C4-2B (cell line): ENCODE measurements around the gene ARMC8.

ENCODE experiments used
- H3K27ac ChIP-seq: fragments of 450-650 bp; 2 replicates; pipeline ENCODE4 v1.5.1; 2017
- CTCF ChIP-seq: fragments of 450-650 bp; conservative IDR thresholded peaks from 2 replicates; pipeline ENCODE4 v1.5.1; 2017; ENCODE audit warnings: mild to moderate bottlenecking
- ZFX ChIP-seq: fragments of 450-650 bp; IDR thresholded peaks from 2 replicates; pipeline ENCODE4 v1.6.1; 2017

Gene ARMC8

DNA sequence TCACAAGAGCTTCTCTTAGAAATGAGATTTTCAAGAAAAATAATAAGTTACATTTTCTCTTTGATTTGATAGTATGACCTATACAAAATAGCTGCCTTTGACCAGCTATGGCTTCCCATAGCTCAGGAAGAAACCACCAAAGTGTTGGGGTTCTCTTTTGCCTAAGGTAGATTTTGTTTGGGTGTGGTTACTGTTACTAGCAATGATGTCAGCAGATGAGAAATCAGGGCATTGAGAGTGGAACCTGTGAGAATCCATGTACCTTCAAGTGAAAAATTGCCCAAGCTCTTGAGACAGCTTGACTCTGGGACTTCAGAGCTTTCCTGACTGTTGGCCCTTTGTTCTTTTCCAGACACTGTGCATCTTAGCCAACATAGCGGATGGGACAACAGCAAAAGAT lies 97.0 kb downstream of the ARMC8 start:
- H3K27ac ChIP-seq: peak overlapping the region; percentile 74
- TF ChIP-seq ZFX: no peak
- no peak for TF ChIP-seq CTCF

GRCh38 chr3:138284957-138285477 lies 97.9 kb downstream of the ARMC8 start:
- TF ChIP-seq ZFX: no peak
- no peak for TF ChIP-seq CTCF

DNA sequence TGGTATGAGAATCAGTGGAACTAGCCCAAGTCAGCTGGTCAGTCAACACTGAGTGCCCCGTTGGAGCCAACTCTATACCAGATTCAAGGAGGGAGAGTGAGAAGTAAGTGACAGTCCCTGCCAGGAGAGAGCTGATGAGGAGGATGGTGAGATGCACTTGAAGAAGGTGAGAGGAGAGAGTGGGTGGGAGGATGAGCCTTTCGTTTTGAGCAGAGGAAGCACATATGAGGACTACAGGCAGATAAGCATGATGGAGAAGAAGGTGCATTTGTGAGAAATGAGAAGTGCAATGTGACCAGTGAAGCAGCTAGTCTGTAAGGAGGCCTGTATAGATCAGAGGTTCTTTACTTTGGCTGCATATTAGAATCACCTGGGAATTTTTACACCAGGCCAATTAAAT lies 102.2 kb downstream of the ARMC8 start:
- TF ChIP-seq ZFX (no peak), CTCF (no peak)
- no peak overlapping the region for H3K27ac ChIP-seq

More at GRCh38 chr3:138284957-138285477, 97.9 kb downstream of the ARMC8 start:
- no peak overlapping the region for H3K27ac ChIP-seq

- TF ChIP-seq CTCF: no peak
- no peak for TF ChIP-seq ZFX
- H3K27ac ChIP-seq: no peak overlapping the region
Measured at GRCh38 chr3:138289701-138290100, 102.6 kb downstream of the ARMC8 start.

DNA sequence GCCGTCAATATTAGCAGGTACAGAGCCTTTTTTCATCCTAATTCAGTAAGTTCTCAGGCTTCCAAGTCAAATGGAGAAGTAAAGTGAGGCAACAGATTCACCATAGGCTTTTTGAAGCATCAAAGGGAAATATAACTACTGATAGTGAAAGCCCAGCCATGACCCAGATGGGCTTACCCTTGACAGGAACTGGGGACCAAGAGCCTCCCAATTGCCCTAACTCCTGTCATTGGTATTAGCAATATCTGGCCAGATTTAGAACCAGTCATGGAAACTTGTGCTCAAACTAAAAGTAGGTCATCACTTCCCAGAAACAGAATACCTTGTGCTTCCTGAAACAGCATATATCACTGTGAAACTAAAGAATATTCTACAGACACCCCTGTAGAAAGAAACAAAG lies 109.5 kb downstream of the ARMC8 start:
- no peak overlapping the region for H3K27ac ChIP-seq
- no peak for TF ChIP-seq CTCF
- no peak for TF ChIP-seq ZFX

DNA sequence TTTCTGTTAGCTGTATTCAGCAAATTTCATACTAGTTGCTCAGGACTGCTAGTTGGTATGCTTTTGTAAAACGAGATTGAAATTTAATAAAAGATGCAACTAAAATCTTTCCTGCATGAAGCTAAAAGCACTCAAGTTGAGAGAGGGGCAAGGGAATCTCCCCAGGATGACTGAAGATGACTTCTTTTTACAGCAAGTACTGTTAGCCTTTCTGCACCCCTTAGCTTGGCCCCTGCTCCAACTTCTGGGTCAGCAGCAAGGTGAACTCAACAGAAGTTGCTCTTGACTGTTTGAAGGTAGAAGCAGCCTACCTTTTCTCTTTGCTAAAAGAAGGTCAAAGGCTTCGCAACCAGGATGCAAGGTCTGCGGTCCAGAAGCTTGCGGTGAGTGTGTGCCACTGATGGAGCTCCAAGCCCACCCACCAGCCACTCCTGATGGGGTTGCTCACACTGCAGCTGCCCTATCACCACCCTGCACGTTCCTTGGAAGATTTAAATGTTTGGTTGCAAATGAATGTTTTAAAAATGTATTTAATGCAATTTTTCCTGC lies 110.0 kb downstream of the ARMC8 start:
- no peak for TF ChIP-seq ZFX
- no peak for TF ChIP-seq CTCF
- no peak overlapping the region for H3K27ac ChIP-seq

- H3K27ac ChIP-seq: no peak overlapping the region
- TF ChIP-seq ZFX (no peak), CTCF (no peak)
Measured at GRCh38 chr3:138297876-138298275, 110.8 kb downstream of the ARMC8 start.
